ENCODE measurements around the gene CLRN1. TPM values are rescaled to one million over a fixed set of nuclear protein-coding genes. Genes with fewer than 3 reads are reported as not detected.

The CLRN1 gene
- total and polyA plus RNA-seq, 2 experiments from 2014 or later = 0.45 to 0.69 TPM

GRCh38 chr3:150933473-150933995 lies 39.0 kb downstream of the CLRN1 start:
- ATAC-seq (no peak), DNase-seq (ENCODE audit: low spot score) (no peak)
- TF ChIP-seq EZH2phosphoT487 (IDR thresholded peaks at IDR 0.05; ENCODE audit: unreplicated experiment) (no peak), NANOG (IDR thresholded peaks at IDR 0.05; ENCODE audit: borderline replicate concordance) (no peak), STAT1 (IDR thresholded peaks at IDR 0.05; ENCODE audit: unreplicated experiment) (no peak), REST (IDR thresholded peaks at IDR 0.05; ENCODE audit: unreplicated experiment) (no peak), ETS1 (IDR thresholded peaks at IDR 0.05) (no peak), EZH2 (IDR thresholded peaks at IDR 0.05; ENCODE audit: low read depth, unreplicated experiment) (no peak), ZNF462 (CRISPR knock-in tag; IDR thresholded peaks at IDR 0.05) (no peak), CTCF (conservative IDR thresholded peaks at IDR 0.05; ENCODE audit: low read depth in 2 of 2) (no peak), ZNF114 (CRISPR knock-in tag; IDR thresholded peaks at IDR 0.05) (no peak), ZNF331 (CRISPR knock-in tag; IDR thresholded peaks at IDR 0.05; ENCODE audit: low read depth) (no peak)
- Mint-ChIP-seq H3K27ac (no peak overlapping the region), H3K36me3 (ENCODE audit: low read depth) (no peaks in the 10 kb centered on the region), H3K27me3 (ENCODE audit: insufficient read depth, low read depth, poor library complexity) (no peaks in the 10 kb centered on the region), H3K4me1 (peaks cover 4% of the 10 kb centered on the region; the same call in 2 of the 3 replicates), H3K4me3 (no peak overlapping the region), H3K9me3 (no peaks in the 10 kb centered on the region; the same call in 2 of the 3 replicates)
- H3K27me3 ChIP-seq (ENCODE audit: insufficient read depth) = no peaks in the 10 kb centered on the region
- no peaks in the 10 kb centered on the region for H3F3A ChIP-seq (replicated peaks; ENCODE audit: low read depth)
- no peak overlapping the region for H3K4me2 ChIP-seq
- H3K27ac ChIP-seq (ENCODE audit: low read depth) = no peak overlapping the region
- no peaks in the 10 kb centered on the region for H3K4me1 ChIP-seq (ENCODE audit: insufficient read depth)
- H3K36me3 ChIP-seq (ENCODE audit: insufficient read depth) = no peaks in the 10 kb centered on the region
- H4K20me1 ChIP-seq (replicated peaks; ENCODE audit: insufficient read depth) = no peaks in the 10 kb centered on the region
- H3K79me2 ChIP-seq (replicated peaks; ENCODE audit: insufficient read depth) = no peaks in the 10 kb centered on the region
- no peaks in the 10 kb centered on the region for H3K9me2 ChIP-seq (ENCODE audit: insufficient read depth)
- no peak overlapping the region for H3K4me3 ChIP-seq
- H2AFZ ChIP-seq = no peak overlapping the region
